Fibroblast of lung (primary cell): ENCODE data around the gene ZNF407. TPM values are rescaled to one million over a fixed set of nuclear protein-coding genes. Genes with fewer than 3 reads are reported as not detected.

Experiments
- DNase-seq, 2 donors: peaks; one replicate each; pipeline versions ENCODE4 v3.0.0 to v3.0.0-alpha.2; 2010; ENCODE audit warnings: low read depth in 2 of 2
- H2AFZ ChIP-seq: 2 replicates; pipeline ENCODE4 v1.5.1; 2012; ENCODE audit warnings: low read length, control low read depth, inconsistent platforms
- H3K27ac ChIP-seq: 2 replicates; pipeline ENCODE4 v1.5.1; 2011; ENCODE audit warnings: low read length, control low read depth; ENCODE audit not compliant: insufficient read depth
- H3K27me3 ChIP-seq: 2 replicates; pipeline ENCODE4 v1.5.1; 2011; ENCODE audit warnings: mild to moderate bottlenecking, low read length; ENCODE audit not compliant: control insufficient read depth, insufficient read depth
- H3K36me3 ChIP-seq: 2 replicates; pipeline ENCODE4 v1.5.1; 2011; ENCODE audit warnings: low read length; ENCODE audit not compliant: control insufficient read depth, insufficient read depth
- H3K4me1 ChIP-seq: 2 replicates; pipeline ENCODE4 v1.5.1; 2011; ENCODE audit warnings: low read length; ENCODE audit not compliant: control insufficient read depth, insufficient read depth; ENCODE audit errors: extremely low read depth
- H3K4me2 ChIP-seq: 2 replicates; pipeline ENCODE4 v1.5.1; 2011; ENCODE audit warnings: low read length, control low read depth; ENCODE audit not compliant: insufficient read depth; ENCODE audit errors: extremely low read depth
- H3K4me3 ChIP-seq, 4 experiments: fragments of 200-600 bp in 1 of 4; sonication (generic) in 1 of 4; replicated peaks in 1 of 4; 2 replicates each; pipeline ENCODE4 v1.5.1; 2011 to 2016; ENCODE audit warnings: low read length in 4 of 4, low read depth in 3 of 4, mild to moderate bottlenecking in 3 of 4, control low read depth in 2 of 4, inconsistent platforms in 1 of 4, mixed read lengths in 1 of 4; ENCODE audit not compliant: insufficient read depth in 1 of 4; ENCODE audit errors: control extremely low read depth in 1 of 4
- H3K79me2 ChIP-seq: 2 replicates; pipeline ENCODE4 v1.5.1; 2012; ENCODE audit warnings: mild to moderate bottlenecking, low read length, inconsistent platforms; ENCODE audit not compliant: control insufficient read depth, insufficient read depth
- H3K9ac ChIP-seq: 2 replicates; pipeline ENCODE4 v1.5.1; 2011; ENCODE audit warnings: mild to moderate bottlenecking, low read length, control low read depth; ENCODE audit not compliant: insufficient read depth
- H3K9me3 ChIP-seq: 2 replicates; pipeline ENCODE4 v1.5.1; 2012; ENCODE audit warnings: low read depth, low read length; ENCODE audit not compliant: control insufficient read depth, insufficient read depth
- H4K20me1 ChIP-seq: 2 replicates; pipeline ENCODE4 v1.5.1; 2011; ENCODE audit warnings: low read length; ENCODE audit not compliant: control insufficient read depth, insufficient read depth; ENCODE audit errors: extremely low read depth
- EZH2 ChIP-seq: IDR thresholded peaks from 2 replicates; pipeline ENCODE4 v1.5.1; 2012; ENCODE audit warnings: low read length, control low read depth, mild to moderate bottlenecking; ENCODE audit errors: missing control alignments
- polyA plus RNA-seq, 2 donors: library from polyadenylated mRNA; depleted of rRNA in 1 of 2; stranded (reverse) in 1 of 2; unstranded in 1 of 2; fragments of >200 nt; gene quantifications; 2 replicates each; pipeline ENCODE4 v1.2.1, GENCODE V29; 2011 to 2012; ENCODE audit warnings: missing spikeins in 1 of 2
- total RNA-seq: library from RNA; depleted of rRNA; stranded (reverse); fragments of >200 nt; gene quantifications from 2 replicates; pipeline ENCODE4 v1.2.1, GENCODE V29; 2014
- TF ChIP-seq, protein P1 (sequence below), 2 donors: IDR thresholded peaks in 1 of 2; conservative IDR thresholded peaks in 1 of 2; 1 replicate in 1 of 2; 2 replicates in 1 of 2; pipeline ENCODE4 v1.5.1; 2011 to 2012; ENCODE audit warnings: low read length in 2 of 2, control low read depth in 1 of 2, inconsistent platforms in 1 of 2, low read depth in 1 of 2, mild to moderate bottlenecking in 1 of 2

The ZNF407 gene
- total and polyA plus RNA-seq, 2 donors (not counting 1 experiment from before 2014, with no cell fraction given): 5.1 to 12.6 TPM

DNA sequence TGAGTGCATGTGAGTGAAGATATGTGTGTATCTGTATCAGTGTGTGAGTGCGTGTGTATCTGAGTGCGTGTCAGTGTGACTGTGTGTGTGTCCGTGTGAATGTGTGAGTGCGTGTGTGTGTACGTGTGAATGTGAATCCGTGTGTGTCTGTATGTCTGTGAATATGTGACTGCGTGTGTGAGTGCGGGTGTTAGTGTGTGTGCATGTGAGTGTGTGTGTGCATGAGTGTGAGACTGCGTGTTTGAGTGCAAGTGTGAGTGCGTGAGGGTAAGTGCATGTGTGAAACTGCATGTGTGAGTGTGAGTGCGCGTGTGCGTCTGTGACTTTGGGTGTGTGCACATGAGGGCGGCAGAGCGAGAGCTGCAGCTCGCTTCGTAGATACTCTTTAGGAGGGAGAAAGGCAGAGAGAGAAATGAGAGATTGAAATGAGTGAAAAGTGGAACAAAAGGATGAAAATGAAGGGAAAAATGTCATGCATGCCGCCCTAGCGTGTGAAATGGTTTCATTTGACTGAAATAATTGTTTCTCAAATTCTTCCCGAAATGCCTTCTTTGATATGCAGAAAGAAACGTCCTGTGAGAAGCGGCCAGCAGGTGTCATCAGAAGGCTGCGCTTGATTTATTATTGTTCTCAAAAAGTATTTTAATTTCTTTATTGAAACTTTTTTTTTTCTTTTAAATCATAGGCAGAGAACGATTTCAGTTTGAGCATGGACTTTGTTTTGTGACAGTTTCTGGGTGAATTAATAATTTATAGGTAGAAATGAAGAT, 25.6 kb downstream of the ZNF407 start:
- Histone ChIP-seq H2AFZ (no peak overlapping the region), H4K20me1 (no peaks in the 10 kb centered on the region), H3K27me3 (no peaks in the 10 kb centered on the region), H3K9me3 (no peaks in the 10 kb centered on the region), H3K9ac (no peak overlapping the region), H3K4me2 (no peak overlapping the region), H3K4me3 (no peak overlapping the region), H3K36me3 (no peaks in the 10 kb centered on the region), H3K79me2 (peaks cover 12% of the 10 kb centered on the region), H3K27ac (no peak overlapping the region), H3K4me1 (no peaks in the 10 kb centered on the region)
- DNase-seq: peak in 1 of 2 donors; percentile 32
- TF ChIP-seq EZH2: no peak
- TF ChIP-seq, protein P1, sequence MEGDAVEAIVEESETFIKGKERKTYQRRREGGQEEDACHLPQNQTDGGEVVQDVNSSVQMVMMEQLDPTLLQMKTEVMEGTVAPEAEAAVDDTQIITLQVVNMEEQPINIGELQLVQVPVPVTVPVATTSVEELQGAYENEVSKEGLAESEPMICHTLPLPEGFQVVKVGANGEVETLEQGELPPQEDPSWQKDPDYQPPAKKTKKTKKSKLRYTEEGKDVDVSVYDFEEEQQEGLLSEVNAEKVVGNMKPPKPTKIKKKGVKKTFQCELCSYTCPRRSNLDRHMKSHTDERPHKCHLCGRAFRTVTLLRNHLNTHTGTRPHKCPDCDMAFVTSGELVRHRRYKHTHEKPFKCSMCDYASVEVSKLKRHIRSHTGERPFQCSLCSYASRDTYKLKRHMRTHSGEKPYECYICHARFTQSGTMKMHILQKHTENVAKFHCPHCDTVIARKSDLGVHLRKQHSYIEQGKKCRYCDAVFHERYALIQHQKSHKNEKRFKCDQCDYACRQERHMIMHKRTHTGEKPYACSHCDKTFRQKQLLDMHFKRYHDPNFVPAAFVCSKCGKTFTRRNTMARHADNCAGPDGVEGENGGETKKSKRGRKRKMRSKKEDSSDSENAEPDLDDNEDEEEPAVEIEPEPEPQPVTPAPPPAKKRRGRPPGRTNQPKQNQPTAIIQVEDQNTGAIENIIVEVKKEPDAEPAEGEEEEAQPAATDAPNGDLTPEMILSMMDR (conservative IDR thresholded peaks at IDR 0.05 in 1 of 2, IDR thresholded peaks at IDR 0.05 in 1 of 2; ENCODE audit: low read depth in 1 of 2, low read length in 2 of 2): peak in 1 of 2 donors; percentile 34

DNA sequence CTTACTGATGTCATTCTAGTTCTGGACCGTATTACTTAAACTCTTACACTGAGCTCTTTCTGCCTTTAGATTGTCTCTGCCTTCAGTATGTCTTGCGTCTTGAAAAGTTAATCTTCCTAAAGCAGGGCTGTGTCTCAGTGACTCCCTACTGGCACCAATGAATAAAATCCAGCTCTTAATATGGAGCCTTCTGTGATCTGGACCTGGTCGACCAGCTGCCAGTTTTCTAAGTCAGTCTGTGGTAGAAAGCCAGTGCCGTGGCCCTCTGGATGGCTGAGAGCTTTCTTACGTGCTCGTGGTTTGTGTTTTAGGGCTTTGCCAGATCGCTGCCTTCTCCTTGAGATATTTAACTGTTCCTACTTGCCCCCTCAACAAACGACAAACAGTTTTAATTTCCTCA, 26.8 kb downstream of the ZNF407 start:
- Histone ChIP-seq H3K36me3 (no peaks in the 10 kb centered on the region), H3K4me1 (no peaks in the 10 kb centered on the region)

DNA sequence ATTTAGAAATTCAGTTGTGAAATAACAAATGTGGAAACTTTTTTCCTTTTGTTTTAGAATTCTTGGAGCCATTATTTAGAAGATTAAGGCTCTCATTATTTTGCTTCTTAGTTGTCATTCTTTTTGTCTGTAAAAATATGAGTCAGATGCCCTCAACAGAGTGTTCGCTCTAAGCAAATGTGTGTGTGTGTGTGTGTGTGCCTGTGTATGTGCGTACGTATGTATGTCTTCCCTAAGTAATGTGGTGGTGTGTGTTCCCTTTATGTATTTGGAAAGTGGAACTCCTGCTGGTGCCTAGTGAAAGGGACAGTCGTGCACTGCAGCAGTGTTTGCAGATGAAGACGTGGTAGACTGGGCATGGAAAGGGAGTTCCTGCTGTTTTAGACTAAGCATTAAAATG, 27.5 kb downstream of the ZNF407 start:
- H3K27me3 ChIP-seq: no peaks in the 10 kb centered on the region
- no peaks in the 10 kb centered on the region for H3K36me3 ChIP-seq
- H3K4me3 ChIP-seq: no peak overlapping the region
- H3K4me2 ChIP-seq: no peak overlapping the region
- peak in 1 of 2 donors; percentile 52 for DNase-seq
- peaks cover 12% of the 10 kb centered on the region for H3K79me2 ChIP-seq
- H3K4me1 ChIP-seq: no peaks in the 10 kb centered on the region
- no peak for TF ChIP-seq EZH2
- TF ChIP-seq, protein P1 (conservative IDR thresholded peaks at IDR 0.05 in 1 of 2, IDR thresholded peaks at IDR 0.05 in 1 of 2; ENCODE audit: low read depth in 1 of 2, low read length in 2 of 2): no peak
- H3K27ac ChIP-seq: no peak overlapping the region
- no peaks in the 10 kb centered on the region for H3K9me3 ChIP-seq
- no peak overlapping the region for H3K9ac ChIP-seq
- no peak overlapping the region for H2AFZ ChIP-seq
- no peaks in the 10 kb centered on the region for H4K20me1 ChIP-seq

More for the DNA sequence above, 26.8 kb downstream of the ZNF407 start:
- Histone ChIP-seq H4K20me1 (no peaks in the 10 kb centered on the region), H3K4me3 (no peak overlapping the region), H3K4me2 (no peak overlapping the region), H2AFZ (no peak overlapping the region), H3K79me2 (peaks cover 12% of the 10 kb centered on the region), H3K9ac (no peak overlapping the region), H3K9me3 (no peaks in the 10 kb centered on the region), H3K27ac (no peak overlapping the region), H3K27me3 (no peaks in the 10 kb centered on the region)
- DNase-seq: no peak
- TF ChIP-seq, protein P1 (conservative IDR thresholded peaks at IDR 0.05 in 1 of 2, IDR thresholded peaks at IDR 0.05 in 1 of 2; ENCODE audit: low read depth in 1 of 2, low read length in 2 of 2): no peak
- TF ChIP-seq EZH2: no peak
